ENCODE measurements around the gene CDC42BPG.
A peak's percentile ranks its signal among the peaks of the same experiment; 100 is the strongest.

Gene CDC42BPG

DNA sequence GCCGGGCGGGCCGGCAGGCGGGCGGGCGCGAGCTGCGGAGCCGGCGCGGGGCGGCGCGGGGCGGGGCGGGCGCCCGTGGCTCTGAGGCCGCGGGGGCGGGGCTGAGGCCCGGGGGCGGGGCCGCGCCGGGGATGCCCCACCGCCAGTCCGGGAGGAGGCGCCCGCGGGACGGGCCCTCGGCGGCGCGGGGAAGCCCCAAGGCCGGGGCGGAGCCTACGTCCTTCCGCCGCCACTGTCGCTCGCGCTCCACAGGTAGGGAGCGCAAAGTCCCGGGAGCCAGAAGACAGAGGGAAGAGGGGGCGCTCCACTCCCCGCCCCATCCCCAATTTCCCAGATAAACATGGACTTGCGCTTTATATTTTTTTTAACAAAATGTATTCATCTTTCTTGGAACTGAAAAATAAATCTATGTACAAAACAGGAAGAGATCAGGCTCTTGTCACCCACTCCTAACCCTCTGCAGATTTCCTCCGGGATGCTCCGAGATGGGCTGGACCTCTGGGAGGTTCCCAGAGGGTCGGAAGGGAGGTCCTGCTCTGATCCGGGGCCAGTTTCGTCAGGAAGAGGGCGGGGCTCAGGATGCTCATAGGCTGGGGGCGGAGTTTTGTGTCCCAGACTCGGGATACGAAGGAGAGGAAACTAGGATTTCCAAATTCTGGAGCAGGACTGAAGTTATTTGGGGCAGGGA lies 41.2 kb downstream of the CDC42BPG start, which contains the start of gene MAP4K2:
TSS of gene MAP4K2 (minus strand) at position 57 of the 688 bp plus-strand sequence. CDS start 65 bp downstream, outside the sequence.
- peak; percentile 90 for DNase-seq

DNA sequence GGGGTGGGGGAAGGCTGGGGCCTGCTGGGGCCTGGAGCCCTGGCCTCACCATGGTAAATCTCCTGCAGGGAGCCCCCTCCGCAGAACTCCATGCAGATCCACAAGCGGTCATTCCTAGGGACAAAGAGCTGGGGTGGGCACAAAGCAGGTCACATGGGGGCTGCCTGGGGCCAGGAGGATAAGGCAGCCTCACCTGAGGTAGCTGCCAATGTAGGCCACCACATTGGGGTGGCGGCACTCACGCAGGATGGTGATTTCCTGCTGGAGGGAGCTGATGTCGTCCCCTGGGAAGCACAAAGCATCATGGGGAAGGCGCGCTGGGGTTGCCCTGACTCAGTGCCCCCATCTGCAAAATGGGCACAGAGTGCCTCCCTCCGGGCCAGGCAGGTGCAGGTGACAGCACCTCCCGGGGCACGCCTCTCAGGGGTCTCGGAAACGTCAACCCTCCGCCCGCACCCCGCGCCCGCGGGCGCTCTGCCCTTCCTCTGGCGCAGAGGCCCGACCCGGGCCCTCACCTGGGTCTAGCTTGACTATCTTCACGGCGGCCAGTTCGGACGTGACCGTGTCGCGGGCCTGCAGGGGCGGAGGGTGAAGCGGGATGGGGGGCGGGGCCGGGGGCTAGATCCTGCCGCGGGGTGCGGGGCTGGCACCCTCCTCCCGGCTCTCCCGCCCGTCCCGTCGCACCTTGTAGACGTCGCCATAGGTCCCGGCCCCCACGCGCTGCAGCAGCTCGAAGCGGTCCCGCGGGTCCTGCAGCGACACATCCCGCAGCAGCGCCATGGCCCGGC lies 41.9 kb downstream of the CDC42BPG start:
- no peak for DNase-seq

GRCh38 chr11:64801561-64802369 lies 42.7 kb downstream of the CDC42BPG start:
- DNase-seq: no peak

DNA sequence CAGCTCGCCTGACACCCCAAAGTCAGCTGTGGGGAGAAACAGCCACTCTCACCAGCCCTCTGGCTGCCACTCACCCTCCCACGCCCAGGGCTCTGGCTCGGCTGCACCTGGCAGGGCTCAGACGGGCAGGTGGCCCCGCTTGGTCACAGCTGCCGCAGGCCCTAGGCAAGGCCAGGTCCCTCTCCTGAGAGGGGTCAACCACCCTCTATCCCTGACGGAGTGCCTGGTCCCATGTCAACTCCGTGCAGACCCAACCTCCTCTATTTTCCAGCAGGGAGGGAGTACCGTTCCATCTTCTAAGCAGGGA lies 43.3 kb downstream of the CDC42BPG start:
- DNase-seq: no peak

DNA sequence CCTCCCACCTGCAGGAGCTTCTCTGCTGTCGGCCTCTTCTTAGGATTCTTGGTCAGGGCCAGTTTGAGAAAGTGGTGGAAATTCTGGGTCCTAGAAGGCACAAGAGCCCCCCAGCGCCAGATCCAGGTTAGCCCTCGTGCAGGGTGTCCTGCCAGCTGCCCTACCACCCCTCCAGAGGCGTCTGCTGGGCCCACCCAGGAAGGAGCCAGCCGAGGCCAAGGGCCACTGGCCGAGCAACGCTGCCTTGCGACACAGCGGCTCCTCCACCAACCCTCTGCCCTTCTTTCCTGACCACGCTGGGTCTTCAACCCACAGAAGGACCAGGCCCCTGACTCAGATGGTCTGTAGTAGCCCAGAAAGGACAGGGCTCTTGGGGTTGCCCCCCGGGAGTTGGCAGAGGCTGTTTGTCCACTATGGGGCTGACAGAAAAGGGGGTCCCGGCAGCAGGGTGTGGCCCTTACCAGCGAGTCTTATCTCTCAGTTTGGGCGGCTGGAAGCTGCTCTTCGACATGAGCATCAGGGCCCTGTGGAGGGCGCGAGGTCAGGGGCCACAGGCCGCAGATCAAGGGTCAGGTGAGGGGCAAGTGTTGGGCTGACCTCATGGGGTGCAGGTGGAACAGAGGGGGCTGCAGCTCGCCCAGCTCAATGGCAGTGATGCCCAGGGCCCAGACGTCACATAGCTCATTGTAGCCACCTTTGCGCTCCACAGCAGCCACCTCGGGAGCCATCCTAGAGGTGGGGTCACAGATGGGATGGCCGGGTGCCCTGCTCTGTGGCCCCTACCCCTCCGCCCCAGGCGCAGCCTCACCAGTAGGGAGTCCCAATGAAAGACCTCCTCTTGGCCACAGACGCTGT lies 43.9 kb downstream of the CDC42BPG start:
- no peak for DNase-seq

DNA sequence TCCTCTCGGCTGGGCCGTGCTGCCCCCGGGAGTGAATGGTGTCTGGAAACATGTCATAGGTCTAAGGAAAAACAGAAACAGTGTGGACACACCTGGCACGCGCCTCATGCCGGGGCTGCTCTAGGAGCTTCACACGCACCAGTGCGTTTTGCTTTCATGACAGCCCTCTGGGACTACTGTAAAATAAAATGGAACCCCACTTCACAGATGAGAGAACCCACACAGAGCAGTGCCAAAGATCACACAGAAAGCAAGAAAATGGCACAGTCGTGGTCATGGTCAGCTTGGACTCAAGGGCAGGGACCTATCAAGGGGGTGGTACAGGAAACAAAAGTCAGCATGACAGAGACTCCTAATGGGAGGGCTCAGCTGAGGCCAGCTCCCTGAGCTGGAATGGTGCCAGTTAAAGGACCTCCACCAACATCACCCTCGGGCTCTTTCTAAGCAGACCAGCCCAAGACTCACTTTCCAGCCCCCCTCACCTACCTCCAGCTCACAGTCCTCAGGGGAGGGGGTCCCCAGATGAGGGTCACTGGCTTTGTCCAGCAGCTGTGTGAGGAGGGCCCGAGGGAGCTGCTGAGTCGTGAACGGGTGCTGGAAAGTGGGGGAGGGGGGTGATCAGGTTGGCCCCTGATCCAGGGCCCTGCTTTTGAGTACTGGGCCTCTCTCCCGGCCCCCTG lies 44.7 kb downstream of the CDC42BPG start:
- DNase-seq: peak; percentile 11

- DNase-seq: no peak
These were observed 45.2 kb downstream of the CDC42BPG start for GRCh38 chr11:64799256-64799622.

- no peak for DNase-seq
These were observed 47.5 kb downstream of the CDC42BPG start for GRCh38 chr11:64796757-64797541.

DNA sequence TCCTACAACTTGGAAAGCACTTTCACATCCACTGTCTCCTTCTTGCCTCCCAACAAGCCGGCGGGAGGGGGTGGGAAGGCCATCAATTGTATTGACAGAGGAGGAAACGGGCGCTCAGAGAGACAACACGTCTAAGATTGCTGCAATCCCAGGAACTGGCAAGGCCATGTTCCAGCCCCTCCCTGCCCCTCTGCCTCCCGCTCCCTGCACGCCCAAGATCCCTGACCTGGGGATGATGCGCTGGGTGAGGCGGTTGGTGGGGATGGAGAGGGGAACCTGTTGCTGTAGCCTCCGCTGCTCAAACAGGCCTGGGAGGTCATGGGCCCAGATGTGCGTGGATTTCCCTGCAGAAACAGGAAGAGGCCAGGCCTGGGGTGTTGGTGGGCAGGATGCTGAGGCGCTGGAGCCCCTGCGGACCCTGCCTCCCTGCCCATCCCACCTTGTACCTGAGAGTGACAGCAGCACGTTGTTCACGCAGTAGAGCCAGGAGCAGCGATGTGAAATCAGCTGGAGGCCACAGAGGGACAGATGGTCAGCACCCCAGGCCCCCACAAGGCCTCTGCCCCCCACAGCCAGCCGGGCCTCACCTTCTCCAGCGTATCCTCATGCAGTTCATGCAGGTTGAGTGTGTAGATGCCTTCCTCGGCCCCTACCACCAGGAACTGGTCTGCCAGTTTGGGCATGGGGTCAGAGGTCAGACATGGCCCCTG lies 48.3 kb downstream of the CDC42BPG start:
- no peak for DNase-seq

GRCh38 chr11:64794526-64794925 lies 49.9 kb downstream of the CDC42BPG start:
- no peak for DNase-seq

GRCh38 chr11:64793271-64794160 lies 50.9 kb downstream of the CDC42BPG start:
- DNase-seq: no peak

- no peak for DNase-seq
These were observed 52.0 kb downstream of the CDC42BPG start for GRCh38 chr11:64792482-64792881.

DNA sequence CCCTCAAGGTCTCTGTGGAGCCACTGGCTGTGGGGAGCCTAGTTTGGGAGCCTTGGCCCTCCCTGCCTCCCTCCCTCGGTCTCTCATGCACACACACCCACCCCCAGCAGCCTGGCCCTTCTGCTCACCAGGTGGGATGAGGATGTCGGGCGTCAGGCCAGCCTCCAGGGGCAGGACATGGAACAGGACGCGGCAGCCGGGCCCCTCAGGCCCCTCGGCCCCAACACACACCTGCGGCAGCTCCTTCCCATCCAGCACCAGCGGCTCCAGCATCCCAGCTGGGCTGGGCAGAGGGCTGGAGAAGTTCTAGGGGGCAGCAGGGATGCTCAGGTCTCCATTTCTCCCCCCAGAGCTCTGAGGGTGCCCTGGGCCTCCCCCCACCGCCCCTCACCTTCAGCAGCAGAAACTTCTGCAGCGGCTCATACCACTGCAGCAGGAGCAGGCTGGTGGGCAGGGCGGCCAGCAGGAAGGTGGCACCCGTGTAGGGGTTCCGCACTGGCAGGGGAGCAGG lies 52.6 kb downstream of the CDC42BPG start:
- DNase-seq: no peak

GRCh38 chr11:64790205-64791095 lies 54.0 kb downstream of the CDC42BPG start:
- no peak for DNase-seq

DNA sequence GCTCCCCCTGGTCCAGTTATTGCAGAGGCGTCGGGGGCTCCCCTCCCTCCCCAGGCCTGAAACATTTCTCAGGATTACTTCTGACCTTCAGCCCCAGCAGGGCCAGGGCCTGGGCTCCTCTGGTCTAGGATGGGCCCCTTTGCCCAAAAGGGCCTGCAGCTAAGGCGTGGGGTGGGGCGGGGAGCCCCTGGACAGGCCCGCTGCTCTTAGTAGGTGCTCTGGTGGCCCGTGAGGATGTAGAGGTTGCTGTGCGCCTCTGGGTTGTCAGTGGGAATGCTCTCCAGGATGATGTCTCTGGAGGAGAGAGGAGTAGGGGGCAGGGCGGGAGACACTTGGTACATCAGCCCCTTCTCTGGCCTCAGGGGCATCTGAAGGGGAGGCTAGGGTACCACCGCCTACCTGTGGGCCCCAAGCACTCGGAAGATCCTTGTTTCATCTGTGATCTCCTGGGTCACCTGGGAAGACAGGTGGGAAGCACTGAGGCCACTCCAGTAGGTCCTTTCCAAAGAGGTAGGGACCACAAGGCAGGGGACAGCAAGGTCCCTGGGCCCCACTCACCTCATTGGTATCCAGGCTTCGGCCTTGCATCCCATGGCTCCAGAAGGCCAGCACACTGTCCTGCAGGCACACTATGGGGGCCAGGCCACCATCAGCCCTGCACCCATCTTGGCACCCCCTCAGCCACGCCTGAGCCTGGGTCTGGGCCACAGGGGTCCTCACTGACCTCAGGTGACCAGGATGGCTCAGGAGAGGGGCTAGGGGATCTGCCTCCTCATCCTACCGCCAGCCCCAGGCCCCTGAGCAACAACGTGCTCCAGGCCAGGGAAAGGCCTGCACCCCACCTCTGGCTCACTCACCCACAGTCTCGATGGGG lies 54.9 kb downstream of the CDC42BPG start:
- no peak for DNase-seq

DNA sequence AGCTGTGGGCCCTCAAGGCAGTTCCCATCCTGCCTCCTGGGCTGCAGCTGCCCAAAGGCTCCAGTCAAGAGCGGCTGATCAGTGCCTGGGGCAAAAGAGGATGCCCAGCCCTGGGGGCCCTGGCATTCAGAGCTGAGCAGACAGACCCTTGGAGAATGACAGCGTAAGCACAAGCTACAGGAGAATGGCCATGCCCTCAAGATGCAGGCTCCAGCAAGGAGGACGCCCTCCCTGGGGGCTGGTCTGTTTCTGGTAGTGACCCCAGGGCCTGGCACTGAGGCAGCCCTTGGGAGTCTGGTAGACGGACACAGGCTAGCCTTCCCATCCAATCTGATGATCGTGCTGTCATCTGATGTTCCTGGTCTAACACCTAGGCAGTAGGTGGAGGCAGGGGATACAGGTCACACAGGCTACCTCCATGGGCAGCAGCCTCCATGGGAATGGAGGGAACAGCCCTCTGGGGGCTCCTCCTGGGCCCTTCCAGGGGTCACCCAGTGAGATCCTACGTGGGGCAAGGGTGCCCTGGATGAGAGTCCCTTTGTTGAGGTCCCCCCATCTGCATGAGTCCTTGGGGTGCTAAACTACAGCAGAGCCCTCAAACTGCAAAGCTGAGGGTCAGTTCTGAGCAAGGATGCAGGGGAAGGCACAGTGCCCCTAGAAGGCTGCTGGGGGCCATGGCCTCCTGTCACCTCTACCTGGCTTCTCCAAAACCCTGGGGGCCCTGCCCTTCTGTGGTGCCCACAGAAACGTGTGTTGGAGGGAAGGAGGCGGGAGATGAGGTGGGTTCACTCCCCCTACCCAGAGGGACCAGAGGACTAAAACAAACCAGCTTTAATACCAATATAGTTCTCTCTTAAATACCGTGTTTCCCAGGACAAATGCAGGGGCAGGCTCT lies 55.9 kb downstream of the CDC42BPG start:
- no peak for DNase-seq
